ENCODE measurements around the gene SMIM28.

The SMIM28 gene

GRCh38 chr6:138377844-138378243 is at the start of gene SMIM28:
Gene SMIM28 (plus strand): TSS chr6:138377905. CDS start chr6:138378073, 168 bp downstream.
- H3K27me3 ChIP-seq = no peaks in the 10 kb centered on the region
- H3K36me3 ChIP-seq = no peaks in the 10 kb centered on the region
- no peaks in the 10 kb centered on the region for H3K9me3 ChIP-seq (replicated peaks in 1 of 11)
- no peak within 1 kb of the TSS for H3K9ac ChIP-seq
- no peak within 1 kb of the TSS for H3K27ac ChIP-seq
- no peaks in the 10 kb centered on the region for H4K20me1 ChIP-seq
- peaks cover 2 to 12% (median 4%) of the 10 kb centered on the region in 10 experiments; a peak in 14 of 20 replicates for H3K4me1 ChIP-seq
- H3K4me3 ChIP-seq = no peak within 1 kb of the TSS
- no peak for TF ChIP-seq Cebpa-rat (IDR thresholded peaks at IDR 0.05)
- H3K4me2 ChIP-seq = peak within 1 kb of the TSS in 2 of 11 experiments; percentile 3 to 5; a peak in 1 of 22 replicates

- TF ChIP-seq Cebpa-rat (IDR thresholded peaks at IDR 0.05) = no peak
- no peaks in the 10 kb centered on the region for H3K4me1 ChIP-seq
- H3K9me3 ChIP-seq (replicated peaks in 1 of 11) = peaks cover 0 to 9% (median 3%) of the 10 kb centered on the region in 11 experiments; a peak in 5 of 22 replicates
- H3K27ac ChIP-seq = no peak overlapping the region
- no peaks in the 10 kb centered on the region for H4K20me1 ChIP-seq
- H3K9ac ChIP-seq = no peak overlapping the region
- H3K27me3 ChIP-seq = no peaks in the 10 kb centered on the region
- no peak overlapping the region for H3K4me2 ChIP-seq
- no peak overlapping the region for H3K4me3 ChIP-seq
- H3K36me3 ChIP-seq = no peaks in the 10 kb centered on the region
Observed at GRCh38 chr6:138328210-138328609, 49.5 kb upstream of the SMIM28 start.

GRCh38 chr6:138330763-138331162 is 46.9 kb upstream of the SMIM28 start:
- Histone ChIP-seq H3K4me1 (no peaks in the 10 kb centered on the region), H3K36me3 (no peaks in the 10 kb centered on the region)
- TF ChIP-seq Cebpa-rat (IDR thresholded peaks at IDR 0.05) = peak in 1 of 11 experiments; percentile 20; a peak in 1 of 22 replicates

GRCh38 chr6:138331444-138331843 is 46.3 kb upstream of the SMIM28 start:
- Histone ChIP-seq H3K9me3 (replicated peaks in 1 of 11) (peaks cover 0 to 6% (median 3%) of the 10 kb centered on the region in 11 experiments; a peak in 5 of 22 replicates), H3K4me1 (no peaks in the 10 kb centered on the region), H3K4me3 (no peak overlapping the region), H4K20me1 (no peaks in the 10 kb centered on the region), H3K9ac (no peak overlapping the region), H3K27me3 (no peaks in the 10 kb centered on the region), H3K36me3 (no peaks in the 10 kb centered on the region), H3K4me2 (no peak overlapping the region), H3K27ac (no peak overlapping the region)
- no peak for TF ChIP-seq Cebpa-rat (IDR thresholded peaks at IDR 0.05)

More at GRCh38 chr6:138330763-138331162, 46.9 kb upstream of the SMIM28 start:
- Histone ChIP-seq H3K4me2 (no peak overlapping the region), H3K9ac (no peak overlapping the region), H3K27me3 (no peaks in the 10 kb centered on the region), H3K9me3 (replicated peaks in 1 of 11) (peaks cover 0 to 9% (median 3%) of the 10 kb centered on the region in 11 experiments; a peak in 5 of 22 replicates), H4K20me1 (no peaks in the 10 kb centered on the region), H3K4me3 (no peak overlapping the region), H3K27ac (no peak overlapping the region)

- Histone ChIP-seq H3K9me3 (replicated peaks in 1 of 11) (peaks cover 0 to under 1% (median 0%) of the 10 kb centered on the region in 11 experiments; a peak in 2 of 22 replicates), H3K4me3 (no peak overlapping the region), H3K27ac (no peak overlapping the region), H3K4me2 (no peak overlapping the region), H3K9ac (no peak overlapping the region), H3K36me3 (no peaks in the 10 kb centered on the region), H3K4me1 (no peaks in the 10 kb centered on the region), H3K27me3 (no peaks in the 10 kb centered on the region), H4K20me1 (no peaks in the 10 kb centered on the region)
- TF ChIP-seq Cebpa-rat (IDR thresholded peaks at IDR 0.05) = no peak
Observed at GRCh38 chr6:138331984-138332383, 45.7 kb upstream of the SMIM28 start.

GRCh38 chr6:138334000-138334399 is 43.7 kb upstream of the SMIM28 start:
- H3K4me2 ChIP-seq = no peak overlapping the region
- no peak for TF ChIP-seq Cebpa-rat (IDR thresholded peaks at IDR 0.05)
- H3K27me3 ChIP-seq = no peaks in the 10 kb centered on the region
- no peak overlapping the region for H3K9ac ChIP-seq
- no peaks in the 10 kb centered on the region for H3K4me1 ChIP-seq
- no peaks in the 10 kb centered on the region for H3K36me3 ChIP-seq
- no peaks in the 10 kb centered on the region for H4K20me1 ChIP-seq
- no peak overlapping the region for H3K4me3 ChIP-seq
- H3K9me3 ChIP-seq (replicated peaks in 1 of 11) = no peaks in the 10 kb centered on the region
- H3K27ac ChIP-seq = no peak overlapping the region

GRCh38 chr6:138334963-138335362 is 42.7 kb upstream of the SMIM28 start:
- Histone ChIP-seq H3K4me2 (no peak overlapping the region), H3K4me1 (no peaks in the 10 kb centered on the region), H3K27me3 (no peaks in the 10 kb centered on the region), H3K9me3 (replicated peaks in 1 of 11) (no peaks in the 10 kb centered on the region), H3K9ac (no peak overlapping the region), H4K20me1 (no peaks in the 10 kb centered on the region), H3K4me3 (no peak overlapping the region), H3K36me3 (no peaks in the 10 kb centered on the region), H3K27ac (no peak overlapping the region)
- no peak for TF ChIP-seq Cebpa-rat (IDR thresholded peaks at IDR 0.05)

- H3K27me3 ChIP-seq = no peaks in the 10 kb centered on the region
- H3K36me3 ChIP-seq = no peaks in the 10 kb centered on the region
- H4K20me1 ChIP-seq = no peaks in the 10 kb centered on the region
- no peak overlapping the region for H3K9ac ChIP-seq
- no peak for TF ChIP-seq Cebpa-rat (IDR thresholded peaks at IDR 0.05)
- H3K4me2 ChIP-seq = no peak overlapping the region
- no peak overlapping the region for H3K27ac ChIP-seq
- H3K9me3 ChIP-seq (replicated peaks in 1 of 11) = no peaks in the 10 kb centered on the region
- H3K4me1 ChIP-seq = no peaks in the 10 kb centered on the region
- no peak overlapping the region for H3K4me3 ChIP-seq
Observed at GRCh38 chr6:138336221-138336620, 41.5 kb upstream of the SMIM28 start.

- no peaks in the 10 kb centered on the region for H4K20me1 ChIP-seq
- H3K9me3 ChIP-seq (replicated peaks in 1 of 11) = no peaks in the 10 kb centered on the region
- no peak overlapping the region for H3K27ac ChIP-seq
- TF ChIP-seq Cebpa-rat (IDR thresholded peaks at IDR 0.05) = no peak
- H3K27me3 ChIP-seq = no peaks in the 10 kb centered on the region
- no peak overlapping the region for H3K4me3 ChIP-seq
- H3K4me1 ChIP-seq = no peaks in the 10 kb centered on the region
- H3K4me2 ChIP-seq = no peak overlapping the region
- no peak overlapping the region for H3K9ac ChIP-seq
- no peaks in the 10 kb centered on the region for H3K36me3 ChIP-seq
Observed at GRCh38 chr6:138337076-138337475, 40.6 kb upstream of the SMIM28 start.

- Histone ChIP-seq H3K9me3 (replicated peaks in 1 of 11) (no peaks in the 10 kb centered on the region), H3K27ac (no peak overlapping the region), H4K20me1 (no peaks in the 10 kb centered on the region), H3K4me2 (no peak overlapping the region), H3K36me3 (no peaks in the 10 kb centered on the region), H3K4me1 (no peaks in the 10 kb centered on the region), H3K4me3 (no peak overlapping the region), H3K27me3 (no peaks in the 10 kb centered on the region), H3K9ac (no peak overlapping the region)
- TF ChIP-seq Cebpa-rat (IDR thresholded peaks at IDR 0.05) = no peak
Observed at GRCh38 chr6:138339024-138339423, 38.7 kb upstream of the SMIM28 start.

All from BLaER1 treated with 17β-estradiol and CSF1 and Interleukin-3, amounts not matched to agents 10 nM and 100 nM (cell line).